Liver (tissue), 9 donors: Measurements from ENCODE around the gene MYO7B. TPM values are rescaled to one million over a fixed set of nuclear protein-coding genes. Genes with fewer than 3 reads are reported as not detected.
"Not testable (repeated sequence)": the region's sequence is repeated elsewhere in the genome, so short reads cannot be mapped to it uniquely, and the experiment has no call there.

Experiments used
- DNase-seq: peaks from one replicate; pipeline ENCODE4 v3.0.0-alpha.2; 2017; ENCODE audit warnings: low spot score
- H3K27ac ChIP-seq, 2 donors: one replicate each; pipeline ENCODE4 v1.7.0; 2013; ENCODE audit warnings: inconsistent platforms in 2 of 2, low read length in 2 of 2, control low read depth in 1 of 2, low read depth in 1 of 2, mild to moderate bottlenecking in 1 of 2
- H3K27me3 ChIP-seq, 4 donors: one replicate each; pipeline versions ENCODE4 v1.6.1 to v1.7.0; 2013; ENCODE audit warnings: low read length in 3 of 4, inconsistent platforms in 1 of 4, mild to moderate bottlenecking in 1 of 4, moderate library complexity in 1 of 4; ENCODE audit not compliant: control insufficient read depth in 4 of 4, insufficient read depth in 4 of 4
- H3K36me3 ChIP-seq, 4 donors: one replicate each; pipeline versions ENCODE4 v1.6.1 to v1.7.0; 2013; ENCODE audit warnings: low read length in 3 of 4, mild to moderate bottlenecking in 3 of 4, low read depth in 1 of 4, moderate library complexity in 1 of 4; ENCODE audit not compliant: control insufficient read depth in 4 of 4, insufficient read depth in 3 of 4
- H3K4me1 ChIP-seq, 4 donors: one replicate each; pipeline versions ENCODE4 v1.6.1 to v1.7.0; 2013; ENCODE audit warnings: low read length in 3 of 4, mild to moderate bottlenecking in 3 of 4, moderate library complexity in 1 of 4; ENCODE audit not compliant: control insufficient read depth in 4 of 4, insufficient read depth in 4 of 4
- H3K4me3 ChIP-seq, 3 donors: one replicate each; pipeline versions ENCODE4 v1.6.1 to v1.7.0; 2013; ENCODE audit warnings: low read length in 3 of 3, control low read depth in 1 of 3, low read depth in 1 of 3, mild to moderate bottlenecking in 1 of 3
- H3K9ac ChIP-seq, 2 donors: one replicate each; pipeline ENCODE4 v1.7.0; 2013; ENCODE audit warnings: low read length in 2 of 2, mild to moderate bottlenecking in 2 of 2, moderate library complexity in 2 of 2, control low read depth in 1 of 2, low read depth in 1 of 2
- H3K9me3 ChIP-seq, 4 donors: one replicate each; pipeline versions ENCODE4 v1.6.1 to v1.7.0; 2013; ENCODE audit warnings: low read length in 3 of 4; ENCODE audit not compliant: control insufficient read depth in 4 of 4
- FOXA1 ChIP-seq: IDR thresholded peaks from 2 replicates; pipeline ENCODE4 v1.6.1; 2016; ENCODE audit warnings: antibody characterized with exemption
- GABPA ChIP-seq, 2 donors: IDR thresholded peaks in 1 of 2; conservative IDR thresholded peaks in 1 of 2; 2 replicates each; pipeline ENCODE4 v1.6.1; 2016; ENCODE audit warnings: antibody characterized with exemption in 2 of 2, mild to moderate bottlenecking in 1 of 2, moderate library complexity in 1 of 2
- HNF4A ChIP-seq, 2 donors: conservative IDR thresholded peaks; 2 replicates each; pipeline ENCODE4 v1.6.1; 2016; ENCODE audit warnings: antibody characterized with exemption in 2 of 2, mild to moderate bottlenecking in 2 of 2
- HNF4G ChIP-seq: IDR thresholded peaks from 2 replicates; pipeline ENCODE4 v1.6.1; 2016; ENCODE audit warnings: antibody characterized with exemption
- JUND ChIP-seq, 2 donors: IDR thresholded peaks; 2 replicates each; pipeline ENCODE4 v1.6.1; 2016; ENCODE audit warnings: antibody characterized with exemption in 2 of 2
- NR2F2 ChIP-seq: IDR thresholded peaks from 2 replicates; pipeline ENCODE4 v1.6.1; 2016; ENCODE audit warnings: antibody characterized with exemption
- RAD21 ChIP-seq, 2 donors: IDR thresholded peaks; 2 replicates each; pipeline ENCODE4 v1.6.1; 2016; ENCODE audit warnings: antibody characterized with exemption in 2 of 2, mild to moderate bottlenecking in 2 of 2
- REST ChIP-seq: IDR thresholded peaks from 2 replicates; pipeline ENCODE4 v1.6.1; 2016; ENCODE audit warnings: antibody characterized with exemption, mild to moderate bottlenecking
- SP1 ChIP-seq: IDR thresholded peaks from 2 replicates; pipeline ENCODE4 v1.6.1; 2018; ENCODE audit warnings: antibody characterized with exemption, mild to moderate bottlenecking
- YY1 ChIP-seq: IDR thresholded peaks from 2 replicates; pipeline ENCODE4 v1.6.1; 2016; ENCODE audit warnings: antibody characterized with exemption, mild to moderate bottlenecking
- WGBS: extraction: QIAGEN DNeasy Blood & Tissue Kit; methylation state at CpG from one replicate; pipeline ENCODE4 v1.1.7; 2013; 5-methylcytosine and 5-hydroxymethylcytosine counted together
- polyA plus RNA-seq, 2 donors: library from polyadenylated mRNA; stranded (reverse) in 1 of 2; unstranded in 1 of 2; fragments of 200-250 nt in 1 of 2; fragments of >200 nt in 1 of 2; fragmentation: Nextera tagmentation in 1 of 2; extraction: Ambion mirVana in 1 of 2; gene quantifications; one replicate each; pipeline versions ENCODE4 v1.2.1 to v1.2.3, GENCODE V29; 2013 to 2015
- total RNA-seq, 2 donors: library from RNA; depleted of rRNA; stranded (reverse); fragments of >200 nt; gene quantifications; one replicate each; pipeline ENCODE4 v1.2.3, GENCODE V29; 2014
- TF ChIP-seq, protein P1 (sequence below): IDR thresholded peaks from 2 replicates; pipeline ENCODE4 v1.6.1; 2016; ENCODE audit warnings: antibody characterized with exemption
- TF ChIP-seq, protein P2 (sequence below): IDR thresholded peaks from 2 replicates; pipeline ENCODE4 v1.6.1; 2016; ENCODE audit warnings: antibody characterized with exemption
- donor health status: healthy.
- donor health status: healthy.
- donor health status: healthy.
- donor health status: healthy.
- donor health status: healthy.

MYO7B gene
- total and polyA plus RNA-seq, 4 donors: 0.15 to 1.1 (median 0.64) TPM

DNA sequence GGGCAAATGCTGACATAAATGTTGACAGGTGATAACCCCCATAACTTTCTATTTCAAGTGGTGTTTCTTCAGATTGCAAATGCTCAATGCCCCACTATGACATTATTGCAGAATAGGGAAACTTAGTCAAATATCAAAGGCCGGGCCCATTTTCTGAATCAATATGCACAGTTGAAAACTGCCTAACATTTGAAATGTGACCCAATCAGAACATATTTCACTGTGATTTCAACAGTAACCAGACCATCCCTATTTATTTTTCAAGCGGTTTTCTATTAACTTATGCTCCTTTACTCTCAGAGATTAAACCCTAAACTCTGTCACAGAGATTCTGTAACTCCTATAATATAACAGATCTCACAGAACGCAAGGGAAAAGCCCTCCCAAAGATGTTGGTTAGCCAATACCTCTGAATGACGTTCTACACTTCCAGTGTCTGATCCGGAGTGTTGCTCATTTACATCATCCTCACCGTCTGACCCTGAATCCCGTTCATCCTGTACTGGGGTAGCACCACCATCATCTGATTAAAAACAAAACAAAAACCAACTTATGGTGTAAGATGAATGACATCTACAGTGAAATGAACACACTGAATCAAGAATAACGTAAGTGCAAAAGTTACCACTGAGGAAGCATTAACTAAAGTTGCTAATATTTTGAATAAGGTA lies 12.1 kb upstream of the MYO7B start (continued):
- TF ChIP-seq REST (peak; percentile 71), FOXA1 (no peak), GABPA (IDR thresholded peaks at IDR 0.05 in 1 of 2, conservative IDR thresholded peaks at IDR 0.05 in 1 of 2) (peak in 1 of 2 donors; percentile 46), JUND (IDR thresholded peaks at IDR 0.05) (no peak), YY1 (peak; percentile 88), RAD21 (IDR thresholded peaks at IDR 0.05) (peak in 1 of 2 donors; percentile 3), NR2F2 (no peak)

DNA sequence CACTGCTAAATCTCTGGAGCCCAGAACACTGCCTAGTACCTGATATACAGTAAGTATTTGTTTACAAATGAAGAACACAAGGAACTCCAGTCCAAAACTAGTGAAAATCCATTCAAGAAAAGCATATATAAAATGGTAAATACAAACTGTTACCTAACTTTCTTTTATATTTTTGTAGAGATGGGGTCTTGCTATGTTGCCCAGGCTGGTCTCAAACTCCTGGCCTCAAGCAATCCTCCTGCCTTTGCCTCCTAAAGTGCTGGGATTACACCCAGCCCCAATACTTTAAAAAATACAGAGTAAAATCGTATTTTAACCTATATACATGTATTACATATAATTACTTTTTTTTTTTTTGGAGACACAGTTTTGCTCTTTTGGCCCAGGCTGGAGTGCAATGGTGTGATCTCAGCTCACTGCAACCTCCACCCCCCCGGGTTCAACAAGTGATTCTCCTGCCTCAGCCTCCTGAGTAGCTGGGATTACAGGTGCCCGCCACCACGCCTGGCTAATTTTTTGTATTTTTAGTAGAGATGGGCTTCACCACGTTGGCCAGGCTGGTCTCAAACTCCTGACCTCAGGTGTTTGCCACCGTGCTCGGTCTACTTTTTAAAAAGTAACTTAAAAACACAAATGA lies 11.2 kb upstream of the MYO7B start:
- Histone ChIP-seq H3K4me3 (peak overlapping the region in 1 of 3 donors; percentile 5), H3K27ac (peak overlapping the region; percentile 72 to 74), H3K4me1 (peaks cover 6 to 26% (median 16%) of the 10 kb centered on the region in 4 donors)

GRCh38 chr2:127525691-127526131 lies 9.8 kb upstream of the MYO7B start:
- TF ChIP-seq HNF4A (conservative IDR thresholded peaks at IDR 0.05): no peak
- TF ChIP-seq RAD21 (IDR thresholded peaks at IDR 0.05): no peak
- TF ChIP-seq HNF4G: no peak
- TF ChIP-seq, protein P1, sequence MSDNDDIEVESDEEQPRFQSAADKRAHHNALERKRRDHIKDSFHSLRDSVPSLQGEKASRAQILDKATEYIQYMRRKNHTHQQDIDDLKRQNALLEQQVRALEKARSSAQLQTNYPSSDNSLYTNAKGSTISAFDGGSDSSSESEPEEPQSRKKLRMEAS: no peak
- TF ChIP-seq YY1: no peak
- TF ChIP-seq, protein P2, sequence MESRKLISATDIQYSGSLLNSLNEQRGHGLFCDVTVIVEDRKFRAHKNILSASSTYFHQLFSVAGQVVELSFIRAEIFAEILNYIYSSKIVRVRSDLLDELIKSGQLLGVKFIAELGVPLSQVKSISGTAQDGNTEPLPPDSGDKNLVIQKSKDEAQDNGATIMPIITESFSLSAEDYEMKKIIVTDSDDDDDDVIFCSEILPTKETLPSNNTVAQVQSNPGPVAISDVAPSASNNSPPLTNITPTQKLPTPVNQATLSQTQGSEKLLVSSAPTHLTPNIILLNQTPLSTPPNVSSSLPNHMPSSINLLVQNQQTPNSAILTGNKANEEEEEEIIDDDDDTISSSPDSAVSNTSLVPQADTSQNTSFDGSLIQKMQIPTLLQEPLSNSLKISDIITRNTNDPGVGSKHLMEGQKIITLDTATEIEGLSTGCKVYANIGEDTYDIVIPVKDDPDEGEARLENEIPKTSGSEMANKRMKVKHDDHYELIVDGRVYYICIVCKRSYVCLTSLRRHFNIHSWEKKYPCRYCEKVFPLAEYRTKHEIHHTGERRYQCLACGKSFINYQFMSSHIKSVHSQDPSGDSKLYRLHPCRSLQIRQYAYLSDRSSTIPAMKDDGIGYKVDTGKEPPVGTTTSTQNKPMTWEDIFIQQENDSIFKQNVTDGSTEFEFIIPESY: no peak
- no peak for TF ChIP-seq SP1
- no peak for TF ChIP-seq NR2F2
- Histone ChIP-seq H3K9ac (peak overlapping the region; percentile 93 to 94), H3K36me3 (peaks cover 0 to 6% (median 2%) of the 10 kb centered on the region in 4 donors), H3K4me3 (peak overlapping the region; percentile 84 to 96 (median 88)), H3K27me3 (no peaks in the 10 kb centered on the region), H3K4me1 (peaks cover 6 to 26% (median 16%) of the 10 kb centered on the region in 4 donors), H3K9me3 (no peaks in the 10 kb centered on the region), H3K27ac (peak overlapping the region; percentile 94 to 97)
- under 1% methylated on average over 19 of the region's 19 CpGs for WGBS
- peak; percentile 52 for DNase-seq

More for the DNA sequence above, 11.2 kb upstream of the MYO7B start:
- DNase-seq, H3K9me3 ChIP-seq, H3K27me3 ChIP-seq, H3K9ac ChIP-seq: not testable (repeated sequence)
- WGBS: 87% methylated on average over 7 of the region's 7 CpGs
- H3K36me3 ChIP-seq: peaks cover 2 to 11% (median 5%) of the 10 kb centered on the region in 4 donors
